ENCODE data around the gene RAI2.

RAI2 gene

GRCh38 chrX:17758382-17758781 is 102.7 kb downstream of the RAI2 start:
- ChIA-PET POLR2A (interaction anchor here (0.6 kb wide), 1 partner anchor 79 kb away, joined by 4 read pairs; no protein-coding TSS in a partner anchor), CTCF (no interaction called here)
- no peak for DNase-seq (ENCODE audit: extremely low spot score)
- TF ChIP-seq LEF1 (IDR thresholded peaks at IDR 0.05; ENCODE audit: borderline replicate concordance) (no peak), NFRKB (IDR thresholded peaks at IDR 0.05) (no peak), CTBP1 (IDR thresholded peaks at IDR 0.05; ENCODE audit: borderline replicate concordance) (no peak), BHLHE40 (IDR thresholded peaks at IDR 0.05; ENCODE audit: borderline replicate concordance) (no peak), PKNOX1 (IDR thresholded peaks at IDR 0.05) (no peak), TARDBP (IDR thresholded peaks at IDR 0.05) (no peak), FOXK2 (IDR thresholded peaks at IDR 0.05) (no peak), FOXM1 (IDR thresholded peaks at IDR 0.05; ENCODE audit: borderline replicate concordance) (no peak), L3MBTL2 (conservative IDR thresholded peaks at IDR 0.05) (no peak), ZNF384 (IDR thresholded peaks at IDR 0.05) (no peak), SP1 (IDR thresholded peaks at IDR 0.05) (no peak), FOXA1 (IDR thresholded peaks at IDR 0.05) (no peak), HDGF (IDR thresholded peaks at IDR 0.05; ENCODE audit: borderline replicate concordance) (no peak)

- CTCF ChIA-PET = no interaction called here
- no peak for TF ChIP-seq ZNF384 (IDR thresholded peaks at IDR 0.05)
- no peak for TF ChIP-seq LEF1 (IDR thresholded peaks at IDR 0.05; ENCODE audit: borderline replicate concordance)
- POLR2A ChIA-PET = no interaction called here
- DNase-seq (ENCODE audit: extremely low spot score) = no peak
These were observed 110.7 kb downstream of the RAI2 start for GRCh38 chrX:17750436-17750835.
